Natural killer cell (primary cell): ENCODE results near the gene KCNC2. TPM values are rescaled to one million over a fixed set of nuclear protein-coding genes. Genes with fewer than 3 reads are reported as not detected.

Experiments used
- ATAC-seq, 3 donors: fragments of 150-1000 bp in 2 of 3; fragments of 200-7000 bp in 1 of 3; cut with Tn5 transposase; 1 replicate in 1 of 3; 2 replicates in 2 of 3; pipeline ENCODE4 v1.10.0; 2021; ENCODE audit warnings: mild to moderate bottlenecking in 2 of 3, moderate library complexity in 2 of 3
- DNase-seq, 2 donors: peaks; one replicate each; pipeline versions ENCODE4 v3.0.0 to v3.0.0-alpha.2; 2013 to 2021; ENCODE audit warnings: mixed read lengths in 1 of 2
- H3K27ac ChIP-seq: one replicate; pipeline ENCODE4 v1.5.1; 2013; ENCODE audit warnings: mild to moderate bottlenecking, low read length
- H3K27me3 ChIP-seq: one replicate; pipeline ENCODE4 v1.6.1; 2013; ENCODE audit warnings: low read length; ENCODE audit not compliant: control insufficient read depth, insufficient read depth
- H3K36me3 ChIP-seq: one replicate; pipeline ENCODE4 v1.6.1; 2013; ENCODE audit warnings: low read length; ENCODE audit not compliant: control insufficient read depth, insufficient read depth
- H3K4me1 ChIP-seq: one replicate; pipeline ENCODE4 v1.6.1; 2013; ENCODE audit warnings: low read length; ENCODE audit not compliant: control insufficient read depth, insufficient read depth
- H3K4me3 ChIP-seq: one replicate; pipeline ENCODE4 v1.5.1; 2013; ENCODE audit warnings: low read length
- H3K9me3 ChIP-seq: one replicate; pipeline ENCODE4 v1.6.1; 2013; ENCODE audit warnings: low read length; ENCODE audit not compliant: control insufficient read depth, insufficient read depth
- H3K27ac Mint-ChIP-seq, 2 donors: one replicate each; pipeline ENCODE4 v1.8.0; 2022; ENCODE audit warnings: mild to moderate bottlenecking in 2 of 2, mixed read lengths in 2 of 2, moderate library complexity in 1 of 2
- H3K27me3 Mint-ChIP-seq, 2 donors: one replicate each; pipeline ENCODE4 v1.8.0; 2022; ENCODE audit warnings: low read depth in 2 of 2, mixed read lengths in 2 of 2
- H3K36me3 Mint-ChIP-seq: one replicate; pipeline ENCODE4 v1.8.0; 2022; ENCODE audit warnings: mixed read lengths
- H3K4me1 Mint-ChIP-seq, 2 donors: one replicate each; pipeline ENCODE4 v1.8.0; 2022; ENCODE audit warnings: mixed read lengths in 2 of 2
- H3K4me3 Mint-ChIP-seq: one replicate; pipeline ENCODE4 v1.8.0; 2022; ENCODE audit warnings: mild to moderate bottlenecking, moderate library complexity, mixed read lengths
- H3K9me3 Mint-ChIP-seq, 2 donors: one replicate each; pipeline ENCODE4 v1.8.0; 2022; ENCODE audit warnings: mixed read lengths in 2 of 2
- WGBS: methylation state at CpG from one replicate; pipeline ENCODE4 v1.1.7; 2013; ENCODE audit warnings: missing lambda C conversion rate; ENCODE audit not compliant: insufficient coverage; 5-methylcytosine and 5-hydroxymethylcytosine counted together
- intact Hi-C: fragments of 100-400 bp; cut with micrococcal nuclease; formaldehyde crosslinking; loops from one replicate; pipeline ENCODE4 v1.14.2; 2022
- total RNA-seq, 4 donors: library from RNA; stranded (reverse); fragments of 120-200 nt in 1 of 4; gene quantifications; one replicate each; pipeline versions ENCODE4 v1.2.3 to v1.2.4, GENCODE V29; 2013 to 2022
- TF ChIP-seq, protein P1 (sequence below): fragments of 200-600 bp; IDR thresholded peaks from one replicate; pipeline ENCODE4 v1.8.0; 2022; ENCODE audit warnings: antibody characterized with exemption

KCNC2 gene
- total RNA-seq, 3 donors from 2014 or later (not counting 1 experiment from before 2014, with no cell fraction given), result not detected

DNA sequence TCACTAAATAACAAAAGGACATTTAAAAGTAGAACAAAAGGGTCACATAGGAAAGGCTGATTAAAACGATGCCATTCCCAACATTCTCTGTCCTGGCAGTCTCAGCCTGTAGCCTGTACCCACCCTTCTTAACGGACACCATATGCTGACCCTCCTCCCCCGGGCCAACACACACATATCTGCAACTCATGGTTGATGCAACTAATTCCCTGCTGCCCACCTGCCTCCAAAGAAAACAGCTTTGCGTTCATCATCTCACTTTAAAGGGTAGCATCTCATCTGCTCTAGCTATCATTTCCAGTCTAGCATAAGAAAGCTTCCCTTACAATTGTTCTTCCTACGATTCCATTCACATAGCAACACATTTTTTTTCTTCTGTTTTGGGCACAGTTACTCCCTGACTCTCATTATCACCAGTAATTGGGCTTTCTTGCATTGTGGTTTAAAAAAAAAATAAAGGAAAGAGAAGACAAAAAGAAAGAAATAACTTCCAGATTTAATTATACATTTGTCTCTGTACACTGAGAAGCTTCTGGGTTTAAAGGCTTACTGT, 92.9 kb downstream of the KCNC2 start:
- WGBS, result 86% methylated on average over 5 of the region's 5 CpGs
- H3K9me3 Mint-ChIP-seq, result peaks cover 4 to 10% of the 10 kb centered on the region in 2 donors
- no peak overlapping the region for H3K4me3 Mint-ChIP-seq
- TF ChIP-seq, protein P1, sequence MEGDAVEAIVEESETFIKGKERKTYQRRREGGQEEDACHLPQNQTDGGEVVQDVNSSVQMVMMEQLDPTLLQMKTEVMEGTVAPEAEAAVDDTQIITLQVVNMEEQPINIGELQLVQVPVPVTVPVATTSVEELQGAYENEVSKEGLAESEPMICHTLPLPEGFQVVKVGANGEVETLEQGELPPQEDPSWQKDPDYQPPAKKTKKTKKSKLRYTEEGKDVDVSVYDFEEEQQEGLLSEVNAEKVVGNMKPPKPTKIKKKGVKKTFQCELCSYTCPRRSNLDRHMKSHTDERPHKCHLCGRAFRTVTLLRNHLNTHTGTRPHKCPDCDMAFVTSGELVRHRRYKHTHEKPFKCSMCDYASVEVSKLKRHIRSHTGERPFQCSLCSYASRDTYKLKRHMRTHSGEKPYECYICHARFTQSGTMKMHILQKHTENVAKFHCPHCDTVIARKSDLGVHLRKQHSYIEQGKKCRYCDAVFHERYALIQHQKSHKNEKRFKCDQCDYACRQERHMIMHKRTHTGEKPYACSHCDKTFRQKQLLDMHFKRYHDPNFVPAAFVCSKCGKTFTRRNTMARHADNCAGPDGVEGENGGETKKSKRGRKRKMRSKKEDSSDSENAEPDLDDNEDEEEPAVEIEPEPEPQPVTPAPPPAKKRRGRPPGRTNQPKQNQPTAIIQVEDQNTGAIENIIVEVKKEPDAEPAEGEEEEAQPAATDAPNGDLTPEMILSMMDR, result no peak
- Histone ChIP-seq H3K4me3 (no peak overlapping the region), H3K9me3 (no peaks in the 10 kb centered on the region), H3K4me1 (no peaks in the 10 kb centered on the region), H3K27me3 (no peaks in the 10 kb centered on the region), H3K36me3 (no peaks in the 10 kb centered on the region), H3K27ac (no peak overlapping the region)
- H3K27me3 Mint-ChIP-seq, result no peaks in the 10 kb centered on the region
- ATAC-seq (no peak), DNase-seq (no peak)
- H3K36me3 Mint-ChIP-seq, result no peaks in the 10 kb centered on the region
- H3K4me1 Mint-ChIP-seq, result no peaks in the 10 kb centered on the region
- intact Hi-C loops, result no loop called here
- H3K27ac Mint-ChIP-seq, result no peak overlapping the region

GRCh38 chr12:75115748-75116147, 93.9 kb downstream of the KCNC2 start:
- no peak for DNase-seq
- no peak overlapping the region for H3K27ac ChIP-seq
- no peaks in the 10 kb centered on the region for H3K36me3 ChIP-seq
- Mint-ChIP-seq H3K27me3 (no peaks in the 10 kb centered on the region), H3K4me3 (no peak overlapping the region), H3K27ac (no peak overlapping the region), H3K4me1 (no peaks in the 10 kb centered on the region), H3K36me3 (no peaks in the 10 kb centered on the region), H3K9me3 (peaks cover 4 to 6% of the 10 kb centered on the region in 2 donors)
- no peak overlapping the region for H3K4me3 ChIP-seq
- WGBS, result 75% methylated on average over 1 of the region's 2 CpGs
- no peaks in the 10 kb centered on the region for H3K4me1 ChIP-seq
- no peak for ATAC-seq
- no peaks in the 10 kb centered on the region for H3K27me3 ChIP-seq
- TF ChIP-seq, protein P1, result no peak
- intact Hi-C loops, result no loop called here
- no peaks in the 10 kb centered on the region for H3K9me3 ChIP-seq

- Histone ChIP-seq H3K36me3 (no peaks in the 10 kb centered on the region), H3K9me3 (no peaks in the 10 kb centered on the region), H3K27me3 (no peaks in the 10 kb centered on the region), H3K4me3 (no peak overlapping the region), H3K4me1 (no peaks in the 10 kb centered on the region), H3K27ac (no peak overlapping the region)
- no peak for DNase-seq
- ATAC-seq, result no peak
- H3K27ac Mint-ChIP-seq, result no peak overlapping the region
- H3K27me3 Mint-ChIP-seq, result no peaks in the 10 kb centered on the region
- no peak overlapping the region for H3K4me3 Mint-ChIP-seq
- intact Hi-C loops, result no loop called here
- 92% methylated on average over 6 of the region's 6 CpGs for whole genome bisulfite sequencing
- H3K9me3 Mint-ChIP-seq, result no peaks in the 10 kb centered on the region
- H3K4me1 Mint-ChIP-seq, result no peaks in the 10 kb centered on the region
- no peaks in the 10 kb centered on the region for H3K36me3 Mint-ChIP-seq
- TF ChIP-seq, protein P1, result no peak
Observed at GRCh38 chr12:75103822-75104221, 105.8 kb downstream of the KCNC2 start.

GRCh38 chr12:75101781-75102180, 107.9 kb downstream of the KCNC2 start:
- H3K9me3 ChIP-seq, result no peaks in the 10 kb centered on the region
- Mint-ChIP-seq H3K4me1 (no peaks in the 10 kb centered on the region), H3K9me3 (no peaks in the 10 kb centered on the region), H3K27ac (no peak overlapping the region), H3K27me3 (no peaks in the 10 kb centered on the region), H3K4me3 (no peak overlapping the region), H3K36me3 (no peaks in the 10 kb centered on the region)
- H3K27me3 ChIP-seq, result no peaks in the 10 kb centered on the region
- TF ChIP-seq, protein P1, result no peak
- ATAC-seq (no peak), DNase-seq (no peak)
- no peak overlapping the region for H3K27ac ChIP-seq
- intact Hi-C loops, result no loop called here
- H3K4me1 ChIP-seq, result no peaks in the 10 kb centered on the region
- H3K36me3 ChIP-seq, result no peaks in the 10 kb centered on the region
- no peak overlapping the region for H3K4me3 ChIP-seq
- WGBS, result 96% methylated on average over 3 of the region's 3 CpGs
